Kasumi-1 (cell line): Measurements from ENCODE around the gene ZBTB42.
"Not testable (repeated sequence)": the region's sequence is repeated elsewhere in the genome, so short reads cannot be mapped to it uniquely, and the experiment has no call there.

Source experiments
- DNase-seq, 2 experiments: peaks; one replicate each; lab custom pipeline; 2025; lab: John Stamatoyannopoulos, UW

The ZBTB42 gene

DNA sequence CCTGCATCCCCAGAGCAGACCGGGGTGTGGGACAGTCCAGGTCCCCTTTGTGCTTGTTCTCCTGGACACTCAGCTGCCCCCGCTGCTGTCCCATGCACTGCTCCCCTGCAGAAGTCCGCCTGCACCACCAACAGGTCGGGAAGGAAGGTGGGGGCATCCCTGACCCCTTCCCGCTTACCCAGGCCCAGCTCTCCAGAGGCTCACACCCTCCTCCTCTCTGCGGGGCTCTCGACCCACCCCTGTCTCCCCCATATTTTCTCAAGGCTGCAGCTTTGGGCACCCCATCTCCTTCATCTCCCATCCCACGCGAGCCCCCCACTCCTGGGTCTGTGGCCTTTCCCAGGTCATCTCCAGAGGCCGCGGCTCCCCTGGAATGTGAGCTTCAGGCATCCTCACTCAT is 9.4 kb downstream of the ZBTB42 start:
- DNase-seq: no peak

DNA sequence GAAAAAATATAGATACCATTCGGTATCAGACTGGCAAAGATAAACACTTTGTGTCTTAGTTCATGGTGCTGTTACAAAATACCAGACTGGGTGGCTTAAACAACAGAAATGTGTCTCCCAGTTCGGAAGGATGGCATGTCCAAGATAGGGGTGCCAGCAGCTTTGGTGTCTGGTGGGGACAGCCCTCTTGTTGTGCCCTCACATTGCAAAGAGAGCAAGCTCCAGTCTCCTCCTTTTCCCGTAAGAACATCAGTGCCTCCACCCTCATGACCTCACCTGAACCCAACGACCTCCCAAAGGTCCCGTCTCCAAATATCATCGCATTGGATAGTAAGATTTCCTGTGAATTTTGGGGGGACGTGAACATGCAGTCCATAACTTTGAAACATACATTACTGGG is 12.4 kb downstream of the ZBTB42 start:
- no peak for DNase-seq

DNA sequence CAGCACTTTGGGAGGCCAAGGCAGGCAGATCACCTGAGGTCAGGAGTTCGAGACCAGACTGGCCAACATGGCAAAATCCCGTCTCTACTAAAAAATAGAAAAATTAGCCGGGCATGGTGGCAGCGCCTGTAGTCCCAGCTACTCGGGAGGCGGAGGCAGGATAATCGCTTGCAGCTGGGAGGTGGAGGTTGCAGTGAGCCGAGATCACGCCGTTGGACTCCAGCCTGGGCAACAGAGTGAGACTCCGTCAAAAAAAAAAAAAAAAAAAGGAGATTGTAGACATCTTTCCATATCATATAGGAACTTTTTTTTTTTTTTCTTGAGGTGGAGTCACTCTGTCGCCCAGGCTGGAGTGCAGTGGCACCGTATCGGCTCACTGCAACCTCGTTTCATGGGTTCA is 13.8 kb downstream of the ZBTB42 start:
- DNase-seq: not testable (repeated sequence)

DNA sequence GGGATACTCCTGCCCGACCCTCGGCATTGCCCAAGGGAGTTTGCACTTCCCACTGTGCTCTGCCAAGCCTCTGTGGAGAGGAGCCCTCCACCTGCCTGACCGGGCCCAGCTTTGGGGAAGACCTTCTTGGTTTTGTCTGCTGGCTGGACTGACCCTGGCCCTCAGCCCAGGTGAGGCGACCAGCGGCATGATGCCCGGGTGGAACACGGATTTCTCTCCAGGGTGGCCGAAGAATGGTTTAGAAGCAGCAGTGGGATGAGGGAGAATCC is 15.6 kb downstream of the ZBTB42 start:
- no peak for DNase-seq

DNA sequence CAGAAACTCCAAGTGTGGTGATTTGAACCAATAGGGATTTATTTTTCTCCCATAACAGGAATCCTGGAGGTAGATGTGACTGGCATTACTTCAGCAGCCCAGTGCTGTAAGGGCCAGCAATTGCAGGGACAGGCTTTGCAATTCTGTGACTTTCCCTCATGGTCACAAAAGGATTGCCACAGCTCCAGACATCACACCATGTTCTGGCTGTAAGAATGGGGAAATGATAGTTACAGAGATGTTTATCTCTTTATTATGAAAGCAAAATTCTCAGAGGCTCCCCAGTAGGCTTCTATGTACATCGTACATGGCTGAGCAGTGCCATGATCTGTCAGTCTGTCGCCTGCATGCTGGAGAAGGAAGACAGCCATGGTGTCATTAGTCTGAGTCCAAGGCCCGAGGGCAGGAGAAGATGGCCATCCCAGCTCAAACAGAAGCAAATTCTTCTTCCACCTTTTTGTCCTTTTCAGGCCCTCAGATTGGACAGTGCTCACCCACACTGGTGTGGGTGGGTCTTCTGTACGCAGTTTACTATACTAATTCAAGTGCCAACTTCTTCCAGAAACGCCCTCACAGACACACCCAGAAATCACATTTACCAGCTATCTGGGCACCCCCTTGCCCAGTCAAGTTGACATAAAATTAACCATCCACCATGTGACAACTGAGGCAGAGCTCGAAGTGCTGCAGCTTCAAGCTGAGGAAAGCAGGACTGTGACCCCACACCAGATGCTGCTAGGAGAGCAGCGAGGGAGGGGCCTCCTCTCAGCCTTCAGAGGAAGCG is 17.2 kb downstream of the ZBTB42 start:
- no peak for DNase-seq

DNA sequence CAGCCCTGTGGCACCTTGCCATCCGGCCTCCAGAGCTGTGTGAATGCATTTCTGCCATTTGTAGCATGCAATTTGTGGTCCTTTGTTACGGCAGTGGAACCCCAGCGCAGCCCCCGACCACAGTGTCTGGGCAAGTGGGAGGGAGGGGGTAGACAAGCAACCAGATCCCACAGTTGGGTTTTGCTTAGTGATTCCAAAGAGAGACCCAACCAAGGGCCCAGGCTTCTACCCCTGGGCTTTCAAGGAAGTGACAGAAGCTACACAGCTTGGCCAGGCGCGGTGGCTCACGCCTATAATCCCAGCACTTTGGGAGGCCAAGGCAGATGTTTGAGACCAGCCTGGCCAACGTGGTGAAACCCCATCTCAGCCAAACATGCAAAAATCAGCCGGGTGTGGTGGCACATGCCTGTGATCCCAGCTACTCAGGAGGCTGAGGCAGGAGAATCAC is 17.8 kb downstream of the ZBTB42 start:
- no peak for DNase-seq

DNA sequence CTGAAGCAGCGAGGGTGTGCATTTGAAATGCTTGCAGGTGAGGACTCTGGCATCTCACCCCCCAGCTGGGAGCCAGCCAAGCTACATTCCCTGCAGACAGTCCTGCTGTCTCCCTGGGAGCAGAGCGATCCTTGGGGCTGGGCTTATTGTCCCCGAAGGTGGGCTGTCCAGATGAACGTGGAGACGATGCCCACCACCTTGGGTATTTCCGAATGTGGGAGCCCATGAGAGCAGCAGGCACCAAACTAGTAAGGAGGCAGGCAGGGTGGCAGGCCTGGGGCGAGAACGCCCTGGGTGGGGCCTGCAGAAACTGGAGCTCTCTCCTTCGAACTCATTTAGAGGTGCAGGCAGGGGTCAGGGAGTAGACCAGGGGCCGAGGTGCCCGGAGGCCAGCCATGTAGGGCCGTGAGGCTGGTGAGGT is 18.5 kb downstream of the ZBTB42 start:
- DNase-seq: no peak

DNA sequence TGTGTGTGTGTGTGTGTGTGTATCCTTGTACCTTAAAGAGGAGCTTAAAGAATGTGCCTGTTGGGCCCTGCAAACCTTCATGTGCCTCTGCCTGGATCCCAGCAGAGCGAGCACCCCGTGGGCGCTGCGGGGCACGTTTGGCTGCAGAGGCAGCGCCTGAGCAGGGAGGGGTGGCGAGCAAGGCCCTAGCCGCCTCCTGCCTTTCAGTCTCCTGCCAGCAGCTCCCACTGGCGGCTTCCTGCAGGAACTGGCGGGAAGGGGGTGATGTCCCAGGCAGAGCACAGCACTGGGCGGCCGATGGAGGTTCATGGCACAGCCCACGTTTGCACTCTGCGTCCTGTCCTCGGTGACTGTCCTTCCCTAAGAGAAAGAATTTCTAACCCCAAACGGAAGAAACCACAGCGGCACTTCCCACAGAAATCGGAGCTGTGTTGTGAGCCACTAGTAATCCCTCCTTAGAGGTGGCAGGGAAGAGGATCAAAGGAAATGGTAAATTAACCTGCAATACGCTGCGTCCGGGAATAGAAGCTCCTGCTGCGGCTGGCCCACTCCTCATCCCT is 19.8 kb downstream of the ZBTB42 start:
- peak in 1 of 2 experiments; percentile 15 for DNase-seq

DNA sequence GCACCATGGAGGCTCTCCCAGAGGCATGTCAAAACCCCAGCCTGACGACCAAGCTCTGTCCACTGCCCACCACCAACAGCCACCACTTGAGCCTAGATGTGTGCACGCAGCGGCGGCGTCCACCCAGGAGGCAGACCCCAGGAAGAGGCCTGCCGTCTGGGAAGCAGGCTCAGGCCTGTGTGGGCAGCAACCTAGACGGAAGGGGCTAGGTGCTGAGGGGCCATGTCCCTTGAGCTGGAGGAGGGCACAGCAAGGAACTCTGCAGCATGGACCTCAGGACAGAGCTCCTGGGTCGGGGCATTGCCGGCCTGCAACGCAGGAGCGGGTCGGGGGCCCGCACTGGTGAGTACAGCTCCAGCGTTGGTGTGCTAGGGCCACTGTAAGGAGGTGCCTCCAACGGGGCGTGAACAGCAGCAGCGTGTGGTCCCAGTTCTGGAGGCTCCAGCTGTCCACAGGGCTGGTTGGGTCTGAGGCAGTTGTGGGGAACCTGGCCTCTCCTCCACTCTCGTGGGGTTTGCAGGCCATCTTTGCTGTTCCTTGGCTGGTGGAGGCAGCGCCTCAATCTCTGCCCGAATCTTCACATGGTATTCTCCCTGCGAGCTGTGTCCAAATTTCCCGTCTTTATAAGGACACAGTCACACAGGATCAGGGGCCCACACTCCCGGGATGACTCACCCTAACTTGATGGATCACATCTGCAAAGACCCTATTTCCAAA is 20.5 kb downstream of the ZBTB42 start:
- DNase-seq: no peak

DNA sequence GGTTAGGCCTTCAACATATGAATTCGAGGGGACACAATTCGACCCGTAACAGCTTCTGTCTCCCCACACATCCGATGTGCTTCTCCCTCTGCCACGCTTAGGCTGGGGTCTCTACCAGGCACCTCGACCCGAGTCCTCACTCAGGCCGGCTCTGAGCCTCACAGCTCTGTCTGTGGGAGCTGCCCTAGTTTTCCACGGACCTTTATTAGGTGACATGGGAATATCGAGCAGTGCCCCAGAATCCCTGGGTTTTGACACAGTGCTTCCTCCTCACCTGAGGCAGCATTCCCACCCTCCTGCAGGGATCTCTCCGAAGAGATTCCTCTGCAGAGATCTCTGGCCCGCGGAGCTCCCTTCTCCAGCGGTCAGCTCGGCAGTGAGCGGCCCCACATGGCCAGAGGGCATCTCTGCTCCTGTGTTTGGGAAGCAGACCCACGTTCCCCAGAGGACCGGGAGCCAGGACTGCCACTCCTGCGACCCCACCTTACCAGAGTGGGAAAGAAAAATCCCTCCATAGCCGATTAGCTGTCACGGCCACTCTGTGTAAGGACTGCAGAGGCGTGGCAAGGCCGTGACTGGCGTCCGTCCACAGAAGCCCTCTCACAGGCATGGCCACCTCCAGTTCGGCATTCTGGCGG is 21.2 kb downstream of the ZBTB42 start:
- DNase-seq: no peak

DNA sequence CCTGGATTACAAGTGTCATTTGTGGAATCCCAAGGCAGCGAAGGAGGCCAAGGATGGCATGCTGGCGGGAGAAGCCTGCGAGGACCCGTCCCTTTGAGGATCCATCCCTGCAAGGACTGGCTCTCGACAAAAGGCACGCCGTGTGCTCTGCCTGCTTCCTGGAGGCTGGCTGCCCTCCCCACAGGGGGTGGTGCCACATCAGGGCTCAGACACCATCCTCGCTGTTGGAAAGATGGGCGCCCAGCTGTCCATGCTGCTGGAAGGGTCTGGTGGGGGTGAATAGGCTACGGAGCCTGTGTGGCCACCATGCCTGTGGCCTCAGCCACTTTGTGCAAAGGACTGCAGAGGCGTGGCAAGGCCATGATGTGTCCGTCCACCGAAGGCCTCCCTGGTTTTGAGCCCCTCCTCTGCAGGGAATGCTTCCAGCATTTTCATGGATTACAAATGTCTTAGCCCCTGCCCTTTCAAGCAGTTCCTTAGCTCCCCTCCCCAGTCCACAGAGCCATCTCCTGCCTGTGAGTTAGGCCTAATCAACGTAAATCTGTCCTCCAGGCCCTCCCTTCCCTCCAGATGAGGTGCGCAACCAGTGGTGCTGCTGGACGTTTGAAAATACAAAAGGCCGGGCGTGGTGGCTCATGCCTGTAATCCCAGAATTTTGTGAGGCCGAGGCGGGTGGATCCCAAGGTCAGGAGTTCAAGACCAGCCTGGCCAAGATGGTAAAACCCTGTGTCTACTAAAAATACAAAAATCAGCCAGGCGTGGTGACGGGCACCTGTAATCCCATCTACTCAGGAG is 22.1 kb downstream of the ZBTB42 start:
- DNase-seq: no peak

DNA sequence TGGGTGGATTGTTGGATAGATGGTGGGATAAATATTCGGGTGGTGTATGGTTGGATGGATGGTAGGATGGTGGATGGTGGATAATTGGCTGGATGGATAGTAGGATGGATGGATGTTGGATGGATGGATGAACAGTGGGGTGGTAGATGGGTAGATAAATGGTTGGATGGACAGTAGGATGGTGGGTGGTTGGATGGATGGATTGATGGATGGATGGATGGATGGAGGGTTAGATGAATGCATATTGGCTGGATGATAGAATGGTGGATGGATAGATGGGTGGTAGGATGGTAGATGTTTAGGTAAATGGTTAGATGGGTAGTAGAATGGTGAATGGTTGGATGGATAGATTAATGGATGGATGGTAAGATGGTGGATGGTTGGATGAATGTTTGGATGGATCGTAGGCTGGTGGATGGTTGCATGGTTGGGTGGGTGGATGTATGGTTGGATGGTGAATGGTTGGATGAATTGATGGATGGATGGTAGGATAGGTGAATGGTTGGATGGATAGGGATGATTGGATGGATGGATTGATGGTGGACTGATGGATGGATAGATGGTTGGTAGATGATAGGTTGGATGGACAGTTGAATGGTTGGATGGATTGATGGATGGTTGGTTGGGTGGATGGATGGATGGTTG is 23.6 kb downstream of the ZBTB42 start:
- DNase-seq: no peak

DNA sequence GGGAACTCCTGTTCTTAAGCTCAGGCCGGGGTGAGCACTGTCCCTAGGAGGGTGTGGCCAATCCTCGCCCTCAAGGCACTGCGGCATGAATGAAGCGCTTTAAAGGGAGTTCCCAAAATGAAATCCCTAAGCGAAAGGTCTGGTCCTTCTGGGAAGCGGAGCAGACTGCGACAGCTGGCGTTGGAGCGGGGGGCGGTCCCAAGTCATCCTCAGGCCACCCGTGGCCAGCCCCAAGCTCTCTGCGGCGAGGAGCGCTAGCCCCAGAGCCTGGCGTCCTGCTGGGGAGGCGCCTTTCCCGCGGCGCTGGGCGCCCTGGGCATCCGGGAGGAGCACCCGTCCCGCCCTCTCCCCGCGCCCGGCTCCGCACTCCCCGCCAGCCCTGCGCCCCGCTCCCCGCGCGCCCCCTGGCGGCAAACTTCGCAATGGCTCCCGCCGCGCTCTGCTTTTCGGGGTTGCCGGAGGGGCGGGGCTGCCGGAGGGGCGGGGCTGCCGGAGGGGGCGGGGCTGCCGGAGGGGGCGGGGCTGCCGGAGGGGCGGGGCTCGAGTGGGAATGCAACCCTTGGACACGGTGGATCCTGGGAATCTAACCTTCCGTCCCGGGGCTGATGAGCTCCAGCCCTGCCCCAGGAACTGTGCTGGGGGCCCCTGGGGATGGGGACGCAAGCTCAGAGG is 25.4 kb downstream of the ZBTB42 start:
- peak; percentile 63 to 73 for DNase-seq

DNA sequence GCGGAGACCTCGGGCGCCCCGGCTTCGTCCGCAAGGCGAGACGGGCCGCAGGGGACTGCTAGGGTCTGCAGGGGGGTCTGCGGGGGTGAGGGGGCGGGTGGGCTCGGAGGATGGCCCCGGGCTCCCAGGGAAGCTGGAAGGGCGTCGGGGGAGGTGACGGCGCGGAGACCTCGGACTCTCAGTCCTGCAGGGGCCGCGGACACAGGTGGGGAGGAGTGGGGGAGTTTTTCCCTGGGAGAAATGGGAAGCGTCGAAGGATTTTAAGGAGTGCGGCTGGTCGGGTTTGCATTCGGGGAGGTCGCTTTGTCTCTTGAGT is 25.9 kb downstream of the ZBTB42 start:
- no peak for DNase-seq

DNA sequence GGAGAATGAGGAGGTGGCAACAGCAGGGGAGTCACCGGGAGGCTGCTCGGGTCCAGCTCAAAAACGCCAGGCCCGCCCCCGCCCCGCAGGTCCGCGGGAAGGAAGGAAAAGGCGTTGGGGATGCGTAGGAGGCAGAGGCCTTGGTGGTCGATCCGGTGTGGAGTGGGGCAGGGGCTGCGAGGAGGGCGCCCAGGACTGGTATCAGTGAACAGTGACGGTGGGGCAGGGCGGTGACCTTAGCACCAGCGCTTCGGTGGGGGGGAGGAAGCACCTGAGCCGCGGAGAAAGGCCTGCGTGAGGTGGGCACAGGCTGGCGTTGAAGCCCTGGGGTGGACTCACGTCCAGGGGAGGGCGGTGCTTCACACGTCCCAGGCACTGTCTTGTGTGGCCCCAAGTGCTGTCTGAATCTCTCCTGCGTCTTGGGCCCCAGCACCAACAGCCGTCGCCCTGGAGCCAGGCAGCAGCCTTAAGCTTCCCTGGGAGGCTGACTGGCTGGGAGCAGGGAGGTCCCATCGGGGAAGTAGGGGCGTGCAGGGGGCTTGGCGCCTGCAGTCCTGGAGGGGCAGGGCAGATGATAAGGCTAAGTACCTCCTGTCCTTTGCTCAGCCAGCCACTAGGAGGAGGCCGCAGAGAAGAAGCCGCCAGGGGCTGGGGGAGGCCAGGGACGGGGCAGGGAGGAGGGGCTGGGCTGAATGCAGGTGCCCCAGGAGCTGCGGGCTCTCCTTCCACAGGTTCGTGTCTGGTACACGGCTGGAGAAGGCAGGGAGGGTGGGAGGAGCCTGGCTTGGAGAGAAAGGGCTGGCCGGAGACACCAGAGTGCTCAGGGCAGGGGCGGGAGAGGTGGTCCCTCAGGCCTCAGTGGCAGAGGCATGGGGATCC is 26.5 kb downstream of the ZBTB42 start:
- DNase-seq: peak; percentile 62 to 77

DNA sequence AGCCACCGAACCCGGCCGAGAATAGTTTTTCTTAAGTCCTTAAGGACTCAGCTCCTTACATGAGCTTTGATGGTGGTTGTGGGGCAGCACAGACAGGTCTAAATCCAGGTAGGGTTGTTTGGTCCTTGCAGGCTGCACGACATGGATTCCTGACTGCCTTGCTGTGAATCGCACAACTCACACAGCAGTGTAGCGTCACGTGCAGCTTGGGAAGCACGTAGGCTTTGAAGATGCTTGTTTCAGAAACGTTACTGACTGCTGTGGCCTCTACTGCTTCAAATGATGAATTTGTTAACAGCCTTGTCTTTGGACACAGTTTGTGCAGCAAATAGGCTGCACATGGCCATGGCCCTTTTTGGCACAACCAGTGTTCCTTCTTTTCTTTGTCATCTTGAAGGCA is 29.9 kb downstream of the ZBTB42 start:
- no peak for DNase-seq

DNA sequence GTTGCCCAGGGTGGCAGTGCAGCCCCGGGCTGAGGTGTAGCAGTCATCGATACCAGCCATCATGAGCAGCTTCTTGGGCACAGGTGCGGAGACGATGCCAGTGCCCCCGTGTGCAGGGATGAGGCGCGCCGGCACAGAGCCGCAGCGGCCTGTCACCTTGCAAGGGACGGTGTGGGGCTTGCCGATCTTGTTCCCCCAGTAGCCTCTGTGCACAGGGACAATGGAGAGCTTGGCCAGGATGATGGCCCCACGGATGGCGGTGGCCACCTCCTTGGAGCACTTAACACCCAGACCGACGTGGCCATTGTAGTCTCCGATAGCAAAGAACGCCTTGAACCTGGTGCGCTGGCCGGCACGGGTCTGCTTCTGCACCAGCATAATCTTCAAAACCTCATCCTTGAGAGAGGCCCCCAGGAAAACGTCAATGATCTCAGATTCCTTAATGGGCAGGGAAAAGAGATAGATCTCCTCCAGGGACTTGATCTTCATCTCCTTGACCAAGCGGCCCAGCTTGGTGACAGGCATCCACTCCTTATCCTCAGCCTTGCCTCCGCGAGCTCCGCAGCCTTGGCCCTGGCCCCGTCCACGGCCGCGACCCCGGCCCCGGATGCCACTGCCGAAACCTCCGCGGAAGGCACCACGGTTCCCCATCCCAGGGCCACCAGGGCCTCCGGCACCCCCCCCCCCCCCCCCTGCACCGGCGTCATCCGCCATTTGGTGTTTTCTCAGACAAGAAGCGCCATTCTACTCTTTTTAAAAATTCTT is 35.5 kb downstream of the ZBTB42 start:
- not testable (repeated sequence) for DNase-seq

DNA sequence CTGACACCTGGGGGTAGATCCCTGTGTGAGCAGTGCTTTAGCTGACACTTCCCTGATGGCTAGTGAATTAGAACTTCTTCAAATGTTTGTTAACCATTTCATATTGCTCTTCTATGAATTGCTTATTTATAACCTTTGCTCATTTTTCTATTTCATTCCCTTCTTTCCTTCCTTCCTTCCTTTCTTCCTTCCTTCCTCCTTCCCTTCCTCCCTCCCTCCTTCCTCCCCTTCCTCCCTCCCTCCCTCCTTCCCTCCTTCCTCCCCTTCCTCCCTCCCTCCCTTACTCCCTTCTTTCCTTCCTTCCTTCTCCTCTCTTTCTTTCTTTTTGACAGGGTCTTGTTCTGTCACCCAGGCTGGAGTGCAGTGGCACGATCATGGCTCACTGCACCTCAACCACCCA is 40.8 kb downstream of the ZBTB42 start:
- no peak for DNase-seq

DNA sequence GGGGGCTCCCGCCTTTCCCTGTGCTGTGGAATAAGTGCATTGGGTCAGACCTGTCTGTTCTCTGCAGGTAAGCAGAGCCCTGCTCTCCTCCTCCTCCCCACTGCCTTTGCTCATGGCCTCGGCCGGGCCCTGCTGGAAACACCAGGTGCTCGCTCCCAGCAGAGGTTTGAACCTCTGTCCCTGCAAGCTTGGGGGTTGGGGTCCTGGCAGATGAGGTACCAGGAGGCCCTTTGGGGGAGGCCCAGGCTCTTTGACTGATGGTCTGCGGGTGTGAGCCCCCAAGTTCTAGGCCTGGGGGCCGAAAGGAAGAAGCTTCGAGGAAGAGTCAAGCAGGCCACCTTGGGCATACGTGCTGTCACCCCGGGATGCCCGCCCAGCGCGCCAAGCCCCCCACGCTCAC is 42.1 kb downstream of the ZBTB42 start:
- no peak for DNase-seq
